ENCODE measurements around the gene OR1F1.

GRCh38 chr16:3188925-3189825, 1.2 kb downstream of the OR1F1 start:
- no peak for TF ChIP-seq EZH2 (IDR thresholded peaks at IDR 0.05; ENCODE audit: low read depth, unreplicated experiment)
- TF ChIP-seq, protein P1, sequence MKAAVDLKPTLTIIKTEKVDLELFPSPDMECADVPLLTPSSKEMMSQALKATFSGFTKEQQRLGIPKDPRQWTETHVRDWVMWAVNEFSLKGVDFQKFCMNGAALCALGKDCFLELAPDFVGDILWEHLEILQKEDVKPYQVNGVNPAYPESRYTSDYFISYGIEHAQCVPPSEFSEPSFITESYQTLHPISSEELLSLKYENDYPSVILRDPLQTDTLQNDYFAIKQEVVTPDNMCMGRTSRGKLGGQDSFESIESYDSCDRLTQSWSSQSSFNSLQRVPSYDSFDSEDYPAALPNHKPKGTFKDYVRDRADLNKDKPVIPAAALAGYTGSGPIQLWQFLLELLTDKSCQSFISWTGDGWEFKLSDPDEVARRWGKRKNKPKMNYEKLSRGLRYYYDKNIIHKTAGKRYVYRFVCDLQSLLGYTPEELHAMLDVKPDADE (IDR thresholded peaks at IDR 0.05): no peak
- TF ChIP-seq, protein P2, sequence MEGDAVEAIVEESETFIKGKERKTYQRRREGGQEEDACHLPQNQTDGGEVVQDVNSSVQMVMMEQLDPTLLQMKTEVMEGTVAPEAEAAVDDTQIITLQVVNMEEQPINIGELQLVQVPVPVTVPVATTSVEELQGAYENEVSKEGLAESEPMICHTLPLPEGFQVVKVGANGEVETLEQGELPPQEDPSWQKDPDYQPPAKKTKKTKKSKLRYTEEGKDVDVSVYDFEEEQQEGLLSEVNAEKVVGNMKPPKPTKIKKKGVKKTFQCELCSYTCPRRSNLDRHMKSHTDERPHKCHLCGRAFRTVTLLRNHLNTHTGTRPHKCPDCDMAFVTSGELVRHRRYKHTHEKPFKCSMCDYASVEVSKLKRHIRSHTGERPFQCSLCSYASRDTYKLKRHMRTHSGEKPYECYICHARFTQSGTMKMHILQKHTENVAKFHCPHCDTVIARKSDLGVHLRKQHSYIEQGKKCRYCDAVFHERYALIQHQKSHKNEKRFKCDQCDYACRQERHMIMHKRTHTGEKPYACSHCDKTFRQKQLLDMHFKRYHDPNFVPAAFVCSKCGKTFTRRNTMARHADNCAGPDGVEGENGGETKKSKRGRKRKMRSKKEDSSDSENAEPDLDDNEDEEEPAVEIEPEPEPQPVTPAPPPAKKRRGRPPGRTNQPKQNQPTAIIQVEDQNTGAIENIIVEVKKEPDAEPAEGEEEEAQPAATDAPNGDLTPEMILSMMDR (conservative IDR thresholded peaks at IDR 0.05; ENCODE audit: low read depth in 2 of 2): no peak
- TF ChIP-seq STAT1 (IDR thresholded peaks at IDR 0.05; ENCODE audit: unreplicated experiment): no peak
- no peak for TF ChIP-seq POLR2AphosphoS5 (IDR thresholded peaks at IDR 0.05; ENCODE audit: low read depth)
- no peak for TF ChIP-seq REST (IDR thresholded peaks at IDR 0.05; ENCODE audit: unreplicated experiment)
- TF ChIP-seq EZH2phosphoT487 (IDR thresholded peaks at IDR 0.05; ENCODE audit: unreplicated experiment): no peak
- TF ChIP-seq JUNB (IDR thresholded peaks at IDR 0.05; ENCODE audit: unreplicated experiment): no peak
- TF ChIP-seq CREB1 (CRISPR knock-in tag; IDR thresholded peaks at IDR 0.05; ENCODE audit: low read depth): peak; percentile 61
- no peak for TF ChIP-seq ZNF331 (CRISPR knock-in tag; IDR thresholded peaks at IDR 0.05; ENCODE audit: low read depth)
- TF ChIP-seq ZNF114 (CRISPR knock-in tag; IDR thresholded peaks at IDR 0.05): no peak
- no peak for TF ChIP-seq NANOG (IDR thresholded peaks at IDR 0.05; ENCODE audit: borderline replicate concordance)
